ENCODE measurements around the gene RNASE7. TPM values are rescaled to one million over a fixed set of nuclear protein-coding genes. Genes with fewer than 3 reads are reported as not detected.

Gene RNASE7
- total RNA-seq, 1 experiment from 2014 or later, result not detected

- Histone ChIP-seq H3K4me1 (ENCODE audit: insufficient read depth, low read length) (no peaks in the 10 kb centered on the region), H3K4me2 (ENCODE audit: low read length) (no peak overlapping the region), H3K27ac (ENCODE audit: low read length) (no peak overlapping the region), H2AFZ (ENCODE audit: low read length) (no peak overlapping the region), H3K4me3 (ENCODE audit: low read length) (no peak overlapping the region), H3K9me3 (ENCODE audit: low read length) (no peaks in the 10 kb centered on the region), H3K36me3 (ENCODE audit: low read depth, low read length) (no peaks in the 10 kb centered on the region), H4K20me1 (ENCODE audit: low read length) (no peaks in the 10 kb centered on the region), H3F3A (ENCODE audit: low read length, unreplicated experiment) (no peaks in the 10 kb centered on the region), H3K9me2 (replicated peaks; ENCODE audit: low read length) (no peaks in the 10 kb centered on the region), H3K27me3 (ENCODE audit: low read length) (peaks cover 31% of the 10 kb centered on the region), H3K9ac (ENCODE audit: low read length) (no peak overlapping the region), H3K79me2 (ENCODE audit: low read length) (no peaks in the 10 kb centered on the region)
- CTCF ChIA-PET, result no interaction called here
- ATAC-seq, result no peak
- no peak for TF ChIP-seq CTCF (conservative IDR thresholded peaks at IDR 0.05; ENCODE audit: low read depth, low read length)
- TF ChIP-seq EZH2 (IDR thresholded peaks at IDR 0.05; ENCODE audit: low read length, unreplicated experiment), result no peak
- no peak for TF ChIP-seq EZH2phosphoT487 (IDR thresholded peaks at IDR 0.05; ENCODE audit: borderline replicate concordance, low read length)
- no TSS peak for BruUV-seq (replicated peaks)
- intact Hi-C loops (cut with micrococcal nuclease), result no loop called here
- DNase-seq, result no peak
- POLR2A ChIA-PET (ENCODE audit: unreplicated experiment), result no interaction called here
Measured at GRCh38 chr14:21053184-21054122, 11.3 kb downstream of the RNASE7 start.

GRCh38 chr14:21054123-21054767 lies 12.1 kb downstream of the RNASE7 start:
- no peaks in the 10 kb centered on the region for H3K36me3 ChIP-seq (ENCODE audit: low read depth, low read length)
- ATAC-seq (no peak), DNase-seq (no peak)
- no peaks in the 10 kb centered on the region for H3K4me1 ChIP-seq (ENCODE audit: insufficient read depth, low read length)
- no peak overlapping the region for H3K4me2 ChIP-seq (ENCODE audit: low read length)
- TF ChIP-seq EZH2phosphoT487 (IDR thresholded peaks at IDR 0.05; ENCODE audit: borderline replicate concordance, low read length) (no peak), EZH2 (IDR thresholded peaks at IDR 0.05; ENCODE audit: low read length, unreplicated experiment) (no peak), CTCF (conservative IDR thresholded peaks at IDR 0.05; ENCODE audit: low read depth, low read length) (no peak)
- no peaks in the 10 kb centered on the region for H3K9me3 ChIP-seq (ENCODE audit: low read length)
- H3K27me3 ChIP-seq (ENCODE audit: low read length), result peaks cover 24% of the 10 kb centered on the region
- no peak overlapping the region for H2AFZ ChIP-seq (ENCODE audit: low read length)
- H3K9me2 ChIP-seq (replicated peaks; ENCODE audit: low read length), result no peaks in the 10 kb centered on the region
- H3K79me2 ChIP-seq (ENCODE audit: low read length), result no peaks in the 10 kb centered on the region
- CTCF ChIA-PET, result no interaction called here
- no TSS peak for BruUV-seq (replicated peaks)
- POLR2A ChIA-PET (ENCODE audit: unreplicated experiment), result no interaction called here
- no peaks in the 10 kb centered on the region for H4K20me1 ChIP-seq (ENCODE audit: low read length)
- H3F3A ChIP-seq (ENCODE audit: low read length, unreplicated experiment), result no peaks in the 10 kb centered on the region
- intact Hi-C loops (cut with micrococcal nuclease), result no loop called here
- no peak overlapping the region for H3K9ac ChIP-seq (ENCODE audit: low read length)
- no peak overlapping the region for H3K4me3 ChIP-seq (ENCODE audit: low read length)
- H3K27ac ChIP-seq (ENCODE audit: low read length), result no peak overlapping the region

- TF ChIP-seq EZH2 (IDR thresholded peaks at IDR 0.05; ENCODE audit: low read length, unreplicated experiment) (no peak), EZH2phosphoT487 (IDR thresholded peaks at IDR 0.05; ENCODE audit: borderline replicate concordance, low read length) (no peak), CTCF (conservative IDR thresholded peaks at IDR 0.05; ENCODE audit: low read depth, low read length) (no peak)
- Histone ChIP-seq H3K36me3 (ENCODE audit: low read depth, low read length) (no peaks in the 10 kb centered on the region), H3K9me3 (ENCODE audit: low read length) (no peaks in the 10 kb centered on the region), H3F3A (ENCODE audit: low read length, unreplicated experiment) (no peaks in the 10 kb centered on the region), H3K27ac (ENCODE audit: low read length) (no peak overlapping the region), H3K27me3 (ENCODE audit: low read length) (peaks cover 21% of the 10 kb centered on the region), H3K4me3 (ENCODE audit: low read length) (no peak overlapping the region), H3K9ac (ENCODE audit: low read length) (no peak overlapping the region), H4K20me1 (ENCODE audit: low read length) (no peaks in the 10 kb centered on the region), H3K9me2 (replicated peaks; ENCODE audit: low read length) (no peaks in the 10 kb centered on the region), H3K4me1 (ENCODE audit: insufficient read depth, low read length) (no peaks in the 10 kb centered on the region), H3K79me2 (ENCODE audit: low read length) (no peaks in the 10 kb centered on the region), H2AFZ (ENCODE audit: low read length) (no peak overlapping the region), H3K4me2 (ENCODE audit: low read length) (no peak overlapping the region)
- intact Hi-C loops (cut with micrococcal nuclease), result no loop called here
- ATAC-seq, result no peak
- ChIA-PET CTCF (no interaction called here), POLR2A (ENCODE audit: unreplicated experiment) (no interaction called here)
- no peak for DNase-seq
- BruUV-seq (replicated peaks), result no TSS peak
Measured at GRCh38 chr14:21054768-21055145, 12.6 kb downstream of the RNASE7 start.
